Aorta (tissue), 5 donors: Measurements from ENCODE around the gene LIN28B. TPM values are rescaled to one million over a fixed set of nuclear protein-coding genes. Genes with fewer than 3 reads are reported as not detected.

Experiments used
- ATAC-seq: fragments of 200-7000 bp; cut with Tn5 transposase; one replicate; pipeline ENCODE4 v1.9.1; 2022; ENCODE audit warnings: moderate library complexity; ENCODE audit not compliant: low FRiP score
- DNase-seq, 2 donors: peaks; one replicate each; pipeline ENCODE4 v3.0.0-alpha.2; 2020
- H3K27ac ChIP-seq, 2 donors: one replicate each; pipeline ENCODE4 v1.5.1; 2013; ENCODE audit warnings: low read length in 2 of 2, mild to moderate bottlenecking in 2 of 2, moderate library complexity in 2 of 2, control low read depth in 1 of 2, inconsistent platforms in 1 of 2, low read depth in 1 of 2
- H3K27me3 ChIP-seq, 2 donors: one replicate each; pipeline ENCODE4 v1.6.1; 2013; ENCODE audit warnings: control low read depth in 1 of 2, low read length in 1 of 2, mild to moderate bottlenecking in 1 of 2, moderate library complexity in 1 of 2; ENCODE audit not compliant: insufficient read depth in 2 of 2, control insufficient read depth in 1 of 2
- H3K36me3 ChIP-seq, 2 donors: one replicate each; pipeline ENCODE4 v1.6.1; 2013; ENCODE audit warnings: control low read depth in 1 of 2, low read length in 1 of 2, mild to moderate bottlenecking in 1 of 2; ENCODE audit not compliant: insufficient read depth in 2 of 2, control insufficient read depth in 1 of 2
- H3K4me1 ChIP-seq, 2 donors: one replicate each; pipeline ENCODE4 v1.6.1; 2013; ENCODE audit warnings: low read length in 2 of 2, control low read depth in 1 of 2, mild to moderate bottlenecking in 1 of 2, moderate library complexity in 1 of 2; ENCODE audit not compliant: insufficient read depth in 2 of 2, control insufficient read depth in 1 of 2
- H3K4me3 ChIP-seq, 2 donors: one replicate each; pipeline ENCODE4 v1.5.1; 2013; ENCODE audit warnings: low read length in 2 of 2, control low read depth in 1 of 2, mild to moderate bottlenecking in 1 of 2
- H3K9me3 ChIP-seq: one replicate; pipeline ENCODE4 v1.6.1; 2013; ENCODE audit warnings: mild to moderate bottlenecking, low read length; ENCODE audit not compliant: control insufficient read depth
- WGBS, 2 donors: extraction: QIAGEN DNeasy Blood & Tissue Kit; methylation state at CpG; one replicate each; pipeline ENCODE4 v1.1.7; 2013; 5-methylcytosine and 5-hydroxymethylcytosine counted together
- intact Hi-C, 2 donors: fragments of 100-400 bp; cut with DNase I; formaldehyde crosslinking; loops; one replicate each; pipeline versions ENCODE4 v1.14.2 to v1.15.0; 2022
- polyA plus RNA-seq, 2 donors: library from polyadenylated mRNA; stranded (reverse); fragments of 200-250 nt; gene quantifications; one replicate each; pipeline ENCODE4 v1.2.3, GENCODE V29; 2013
- total RNA-seq, 2 donors: library from RNA; stranded (reverse); fragmentation: NEBNext Ultra II Directional; extraction: Animal tissue kit (Norgen Biotek cat#: 25700); gene quantifications; one replicate each; pipeline ENCODE4 v1.2.1, GENCODE V29; 2021
- donor health status: healthy with polysubstance abuse.
- donor health status: Bipolar disorder and iron deficiency.
- donor health status: DM: no; HTN: no; CAD: no.
- donor health status: DM: no; HTN: no; CAD: no.
- donor health status: DM: yes; HTN: yes; CAD: no.

The LIN28B gene
- total and polyA plus RNA-seq, 4 donors, result not detected

GRCh38 chr6:105095139-105095538 is 138.2 kb downstream of the LIN28B start:
- ATAC-seq, result no peak
- intact Hi-C loops, result no loop called here
- H3K4me1 ChIP-seq, result no peaks in the 10 kb centered on the region
- H3K27me3 ChIP-seq, result no peaks in the 10 kb centered on the region
- H3K27ac ChIP-seq, result no peak overlapping the region
- no peaks in the 10 kb centered on the region for H3K9me3 ChIP-seq
- no peak for DNase-seq
- WGBS, 2 donors, result 92 to 94% methylated on average over 3 of the region's 3 CpGs
- peaks cover 0 to 10% of the 10 kb centered on the region in 2 donors for H3K36me3 ChIP-seq
- no peak overlapping the region for H3K4me3 ChIP-seq

- H3K4me3 ChIP-seq, result no peak overlapping the region
- no peaks in the 10 kb centered on the region for H3K27me3 ChIP-seq
- intact Hi-C loops, result no loop called here
- DNase-seq (no peak), ATAC-seq (no peak)
- H3K9me3 ChIP-seq, result no peaks in the 10 kb centered on the region
- WGBS, 2 donors, result 92 to 98% methylated on average over 8 of the region's 8 CpGs
- peaks cover 0 to 12% of the 10 kb centered on the region in 2 donors for H3K36me3 ChIP-seq
- no peak overlapping the region for H3K27ac ChIP-seq
- no peaks in the 10 kb centered on the region for H3K4me1 ChIP-seq
These were observed 140.4 kb downstream of the LIN28B start for GRCh38 chr6:105097288-105097687.

DNA sequence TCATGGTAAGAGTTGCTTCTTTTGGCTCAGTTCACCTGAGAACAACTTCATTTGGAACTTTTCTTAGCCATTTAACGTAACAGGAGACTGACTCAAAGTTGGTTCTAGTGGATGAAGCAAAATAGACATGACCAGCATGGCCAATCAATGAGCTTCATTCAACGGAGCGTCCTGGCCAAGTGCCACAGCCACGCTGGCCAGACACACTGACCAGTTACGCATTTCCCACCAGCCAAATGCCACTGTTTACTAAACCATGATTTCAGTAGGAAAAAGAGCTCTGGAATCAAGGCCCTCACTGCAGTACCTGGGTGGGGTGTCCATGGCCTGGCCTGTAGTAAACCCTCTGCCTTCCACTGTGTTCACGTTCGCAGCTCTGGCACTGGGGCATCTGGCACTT is 142.5 kb downstream of the LIN28B start:
- DNase-seq, result no peak
- intact Hi-C loops, result no loop called here
- Histone ChIP-seq H3K4me1 (no peaks in the 10 kb centered on the region), H3K27me3 (no peaks in the 10 kb centered on the region), H3K9me3 (no peaks in the 10 kb centered on the region), H3K27ac (no peak overlapping the region), H3K36me3 (peaks cover 0 to 12% of the 10 kb centered on the region in 2 donors), H3K4me3 (no peak overlapping the region)
- no peak for ATAC-seq
- WGBS, 2 donors, result 94 to 95% methylated on average over 7 of the region's 7 CpGs

DNA sequence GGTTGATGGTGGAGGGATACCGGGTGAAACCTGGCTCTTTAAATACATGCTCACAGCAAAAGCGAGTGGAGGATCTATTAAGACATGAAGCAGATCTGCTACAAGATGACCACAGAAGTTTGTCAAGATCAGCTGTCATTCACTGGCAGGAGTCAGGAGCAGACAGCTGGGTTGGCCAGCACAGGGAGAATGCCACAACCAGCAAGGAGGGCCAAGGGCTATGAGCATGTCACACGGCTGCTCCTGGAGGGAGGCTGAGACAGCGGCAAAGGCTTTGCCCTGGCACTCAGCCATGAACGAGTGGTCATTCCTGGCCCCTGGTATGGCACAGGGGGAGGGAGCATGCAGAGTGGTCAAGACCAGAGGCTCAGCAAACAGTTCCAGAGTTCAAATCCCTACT is 145.3 kb downstream of the LIN28B start:
- no peak for ATAC-seq
- no peaks in the 10 kb centered on the region for H3K9me3 ChIP-seq
- H3K4me3 ChIP-seq, result no peak overlapping the region
- no peak overlapping the region for H3K27ac ChIP-seq
- no peaks in the 10 kb centered on the region for H3K27me3 ChIP-seq
- no peak for DNase-seq
- H3K4me1 ChIP-seq, result no peaks in the 10 kb centered on the region
- H3K36me3 ChIP-seq, result peaks cover 0 to 12% of the 10 kb centered on the region in 2 donors
- intact Hi-C loops, result no loop called here
- 82 to 85% methylated on average over 5 of the region's 5 CpGs for WGBS, 2 donors

GRCh38 chr6:105105094-105105493 is 148.2 kb downstream of the LIN28B start:
- intact Hi-C loops, result no loop called here
- Histone ChIP-seq H3K9me3 (no peaks in the 10 kb centered on the region), H3K36me3 (peaks cover 0 to 7% of the 10 kb centered on the region in 2 donors), H3K27me3 (no peaks in the 10 kb centered on the region), H3K4me3 (no peak overlapping the region), H3K27ac (no peak overlapping the region), H3K4me1 (no peaks in the 10 kb centered on the region)
- WGBS, 2 donors, result 88 to 91% methylated on average over 3 of the region's 3 CpGs
- no peak for ATAC-seq
- DNase-seq, result no peak

DNA sequence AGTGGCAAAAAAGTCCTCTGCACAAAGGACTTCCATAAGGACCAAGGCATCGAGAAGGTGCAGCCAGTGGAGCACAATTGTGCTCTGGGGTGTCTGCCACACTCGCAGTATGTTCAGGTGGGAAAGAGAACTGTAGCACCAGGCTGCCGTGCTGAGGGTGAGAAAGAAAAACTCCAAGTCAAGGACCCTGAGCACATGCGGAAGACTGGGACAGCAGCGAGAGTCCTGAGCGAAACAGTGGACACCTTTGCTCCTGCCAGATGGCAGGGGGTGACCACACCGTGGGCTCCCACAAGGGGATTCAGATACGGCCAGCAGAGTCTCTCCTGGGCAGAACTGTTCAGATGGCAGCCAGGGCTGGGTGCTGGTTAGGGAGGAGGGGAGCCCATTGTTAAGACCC is 149.4 kb downstream of the LIN28B start:
- intact Hi-C loops, result no loop called here

DNA sequence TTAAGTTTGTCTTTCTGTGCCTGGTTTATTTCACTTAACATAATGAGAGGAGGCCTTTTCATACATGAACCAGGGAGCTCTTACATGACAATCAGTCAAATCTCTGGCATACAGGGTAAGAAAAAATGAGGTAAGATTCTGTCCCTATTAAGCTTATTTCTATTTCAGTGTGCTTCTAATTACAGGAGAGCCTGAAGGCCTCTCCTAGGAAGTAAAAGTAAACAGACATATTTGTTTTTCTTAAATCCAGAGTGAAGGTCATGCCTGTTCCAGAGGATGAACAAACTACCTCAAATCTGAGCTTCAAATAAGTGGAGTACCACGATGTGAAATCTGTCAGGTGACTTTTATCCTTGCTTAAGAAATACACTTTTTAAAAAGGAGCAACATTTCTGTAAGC is 150.3 kb downstream of the LIN28B start:
- intact Hi-C loops, result no loop called here
- H3K4me3 ChIP-seq, result no peak overlapping the region
- no peak for DNase-seq
- peaks cover 0 to 7% of the 10 kb centered on the region in 2 donors for H3K36me3 ChIP-seq
- no peaks in the 10 kb centered on the region for H3K9me3 ChIP-seq
- ATAC-seq, result no peak
- H3K4me1 ChIP-seq, result no peaks in the 10 kb centered on the region
- 70 to 80% methylated on average over 1 of the region's 1 CpG for WGBS, 2 donors
- H3K27me3 ChIP-seq, result no peaks in the 10 kb centered on the region
- no peak overlapping the region for H3K27ac ChIP-seq

More for the DNA sequence above, 149.4 kb downstream of the LIN28B start:
- Histone ChIP-seq H3K4me3 (no peak overlapping the region), H3K27ac (no peak overlapping the region), H3K9me3 (no peaks in the 10 kb centered on the region), H3K27me3 (no peaks in the 10 kb centered on the region), H3K36me3 (peaks cover 0 to 5% of the 10 kb centered on the region in 2 donors), H3K4me1 (no peaks in the 10 kb centered on the region)
- WGBS, 2 donors, result 97 to 99% methylated on average over 8 of the region's 8 CpGs
- no peak for ATAC-seq
- no peak for DNase-seq

GRCh38 chr6:105108631-105109262 is 151.8 kb downstream of the LIN28B start:
- no peak overlapping the region for H3K4me3 ChIP-seq
- intact Hi-C loops, result no loop called here
- H3K27me3 ChIP-seq, result no peaks in the 10 kb centered on the region
- H3K4me1 ChIP-seq, result no peaks in the 10 kb centered on the region
- ATAC-seq (no peak), DNase-seq (no peak)
- H3K27ac ChIP-seq, result no peak overlapping the region
- peaks cover 0 to 9% of the 10 kb centered on the region in 2 donors for H3K36me3 ChIP-seq
- 82 to 86% methylated on average over 7 of the region's 7 CpGs for WGBS, 2 donors
- H3K9me3 ChIP-seq, result no peaks in the 10 kb centered on the region
